HG03139 (cell line): ENCODE measurements around the gene MFN2.
A peak's percentile ranks its signal among the peaks of the same experiment; 100 is the strongest.

Source experiments
- ATAC-seq: cut with Tn5 transposase; IDR thresholded peaks from one replicate; pipeline ENCODE4 v1.9.1; 2021; ENCODE audit not compliant: unreplicated experiment

MFN2 gene

DNA sequence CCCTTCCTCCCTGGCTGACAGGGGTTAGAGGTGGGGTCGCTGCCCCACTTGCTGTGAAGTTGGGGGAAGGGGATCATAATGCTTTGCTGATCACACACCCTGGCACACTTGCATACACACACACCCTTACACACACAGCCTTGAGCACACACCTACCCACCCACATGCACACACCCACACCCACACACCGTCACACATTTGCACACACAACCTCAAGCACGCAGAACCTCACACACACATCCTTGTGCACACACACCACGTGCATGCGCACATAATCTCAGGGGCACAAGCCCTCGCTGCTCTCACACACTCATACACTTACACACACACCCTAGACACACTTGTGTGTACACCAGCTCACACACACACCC is 66.5 kb downstream of the MFN2 start:
- no peak for ATAC-seq

- peak; percentile 37 for ATAC-seq
Observed at GRCh38 chr1:12047120-12047876, 67.1 kb downstream of the MFN2 start.

GRCh38 chr1:12048372-12048771 is 68.1 kb downstream of the MFN2 start:
- no peak for ATAC-seq

- no peak for ATAC-seq
Observed at GRCh38 chr1:12049616-12050015, 69.4 kb downstream of the MFN2 start.

- ATAC-seq = no peak
Observed at GRCh38 chr1:12051361-12051760, 71.1 kb downstream of the MFN2 start.

DNA sequence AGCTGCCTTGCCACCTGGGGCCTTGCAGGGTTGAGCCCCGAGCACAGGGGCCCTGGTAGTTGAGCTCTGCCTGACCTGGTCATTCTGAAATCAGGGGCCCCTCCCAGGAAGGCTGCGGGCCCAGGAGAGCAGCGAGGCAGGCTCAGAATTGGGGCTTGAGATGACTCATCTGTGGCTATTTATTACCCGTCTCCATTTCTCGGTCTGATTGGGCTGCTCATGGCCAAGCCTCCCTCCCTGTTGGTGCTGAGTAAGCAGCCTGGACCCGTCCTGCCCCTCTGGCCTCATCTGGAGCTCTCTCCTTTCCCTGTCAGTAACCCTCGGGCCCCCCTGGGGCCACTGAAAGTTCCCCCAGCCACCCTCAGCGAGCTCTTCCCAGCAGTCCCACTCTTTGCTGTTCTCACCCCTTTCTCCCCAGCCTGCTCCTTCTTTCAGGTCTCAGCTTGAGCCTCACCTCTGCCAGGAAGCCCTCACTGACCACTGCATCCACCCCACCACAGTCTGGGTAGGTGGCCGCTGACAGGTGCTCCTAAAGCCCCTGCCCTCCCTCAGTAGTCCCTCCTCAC is 71.8 kb downstream of the MFN2 start:
- peak; percentile 61 for ATAC-seq

- no peak for ATAC-seq
Observed at GRCh38 chr1:12052997-12053686, 72.9 kb downstream of the MFN2 start.

DNA sequence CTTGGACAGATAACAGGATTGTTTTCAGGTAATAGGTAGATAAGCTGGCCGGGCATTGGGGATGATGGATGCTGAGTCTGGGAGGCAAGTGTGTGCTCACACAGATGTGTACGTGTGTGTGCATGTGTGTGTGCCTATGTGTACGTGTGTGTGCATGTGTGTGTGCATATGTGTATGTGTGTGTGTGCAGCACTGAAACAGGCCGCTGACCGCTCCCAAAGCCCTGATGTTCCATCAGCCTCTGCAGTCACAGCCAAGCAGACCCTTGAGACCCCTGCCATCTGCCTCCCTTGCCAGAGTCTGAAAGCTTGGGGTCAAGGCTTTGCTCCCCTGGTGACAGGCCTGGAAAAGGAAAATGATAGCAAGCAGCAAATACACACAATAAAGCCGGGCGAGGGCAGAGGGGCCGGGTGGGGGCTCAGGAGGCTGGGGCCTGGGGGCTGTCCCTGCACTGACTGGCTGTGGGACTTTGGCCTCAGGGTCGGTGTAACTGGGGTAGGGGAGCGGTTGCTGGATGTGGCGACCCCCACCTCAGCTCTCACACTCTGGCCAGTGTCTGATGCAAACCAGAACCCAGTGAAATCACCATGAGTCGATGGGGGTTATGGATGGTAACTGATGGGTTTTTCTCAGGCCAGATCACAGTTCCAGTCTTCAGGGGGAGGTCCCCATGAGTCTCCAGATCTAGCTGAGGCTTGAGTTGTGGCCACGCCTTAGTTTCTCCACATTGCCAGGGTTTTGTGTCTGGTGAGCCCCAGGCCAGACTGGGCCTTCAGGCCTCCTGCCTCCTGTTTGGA is 73.7 kb downstream of the MFN2 start:
- no peak for ATAC-seq

DNA sequence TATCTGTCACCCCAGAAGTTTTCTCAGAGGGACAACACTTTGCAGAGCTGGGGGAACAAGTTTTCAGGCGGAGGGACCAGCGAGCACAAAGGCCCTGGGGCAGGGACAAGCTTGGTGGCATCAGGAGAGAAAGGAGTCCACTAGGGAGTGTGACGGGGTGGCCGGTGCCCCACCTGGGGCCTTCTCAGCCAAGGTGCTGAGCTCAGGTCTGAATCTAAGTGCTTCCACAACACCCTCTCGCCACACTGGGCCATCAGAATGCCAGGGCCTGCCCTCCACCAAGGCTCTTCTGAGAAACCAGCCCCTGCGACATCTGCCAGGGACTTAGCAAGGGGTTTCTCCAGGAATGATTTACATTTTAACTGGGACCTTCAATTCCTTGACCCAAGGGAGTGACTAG is 75.0 kb downstream of the MFN2 start:
- no peak for ATAC-seq

- ATAC-seq = no peak
Observed at GRCh38 chr1:12056331-12056841, 76.1 kb downstream of the MFN2 start.

DNA sequence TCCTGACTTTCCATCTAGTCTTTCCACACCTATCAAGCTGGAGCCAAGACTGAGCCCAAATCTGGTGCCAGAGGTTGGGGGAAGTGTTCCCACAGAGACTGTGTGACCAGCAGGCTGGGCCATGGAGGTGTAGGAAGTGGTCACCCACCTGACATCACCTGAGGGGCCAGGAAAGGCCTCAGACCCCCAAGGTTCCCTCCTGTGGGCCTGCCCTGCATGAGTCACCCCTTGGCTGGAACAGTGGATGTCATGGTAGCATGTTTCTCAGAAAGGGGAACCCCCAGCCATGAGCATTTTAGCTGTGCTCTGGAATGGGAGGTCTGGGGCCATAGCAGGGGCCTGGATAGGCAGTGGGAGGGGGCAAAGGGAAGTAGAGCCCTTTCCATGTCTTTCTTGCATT is 77.1 kb downstream of the MFN2 start:
- no peak for ATAC-seq

- ATAC-seq = no peak
Observed at GRCh38 chr1:12057940-12058687, 77.9 kb downstream of the MFN2 start.

DNA sequence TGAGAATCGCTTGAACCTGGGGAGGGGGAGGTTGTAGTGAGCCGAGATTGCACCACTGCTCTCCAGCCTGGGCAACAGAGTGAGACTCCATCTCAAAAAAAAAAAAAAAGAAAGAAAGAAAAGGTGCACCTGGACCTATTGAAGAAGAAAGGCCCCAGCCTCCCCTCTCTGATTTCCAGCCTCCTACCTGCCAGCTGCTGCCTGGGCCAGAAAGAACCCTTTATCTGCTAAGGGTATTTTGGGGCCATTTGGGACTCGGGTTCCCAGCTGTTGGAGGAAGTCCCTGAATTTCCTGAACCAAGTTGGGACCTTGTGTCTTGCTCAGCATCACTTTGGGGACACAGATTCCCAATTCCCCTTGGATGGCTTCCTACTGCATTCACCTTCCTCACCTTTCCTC is 79.0 kb downstream of the MFN2 start:
- no peak for ATAC-seq

DNA sequence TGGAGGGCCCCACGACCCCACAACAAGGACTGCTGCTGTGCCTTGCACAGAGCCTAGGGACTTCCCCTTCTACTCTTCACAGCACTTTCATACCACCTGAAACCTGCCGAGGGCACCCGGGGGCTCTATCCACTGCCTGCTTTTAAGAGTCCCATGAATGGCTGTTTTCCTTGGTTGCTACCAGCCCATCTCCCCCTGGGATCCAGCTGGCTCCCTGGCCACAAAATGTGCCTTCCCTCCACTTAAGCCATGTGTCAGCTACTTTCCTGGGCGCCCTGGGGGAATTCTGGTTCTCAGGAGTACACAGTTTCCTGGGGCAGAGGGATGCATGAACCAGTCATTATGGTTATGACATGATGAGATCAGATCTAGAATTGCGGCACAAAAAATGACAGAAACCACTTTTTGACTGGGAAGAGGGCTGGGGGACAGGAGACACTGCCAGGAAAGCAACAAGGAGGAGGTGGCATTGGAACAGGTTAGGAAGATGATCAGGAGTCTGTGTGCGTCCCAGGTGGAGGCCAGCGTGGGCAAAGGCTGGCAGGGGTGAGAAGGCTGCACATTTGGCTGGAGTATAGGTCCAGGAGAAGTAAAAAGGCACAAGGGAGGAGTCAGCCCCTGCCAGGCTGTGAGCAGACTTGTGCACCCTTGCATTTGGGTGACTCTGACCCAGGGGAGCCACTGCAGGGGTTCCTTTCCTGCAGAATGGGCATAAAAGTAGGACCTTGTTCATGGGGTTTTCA is 79.6 kb downstream of the MFN2 start:
- no peak for ATAC-seq

DNA sequence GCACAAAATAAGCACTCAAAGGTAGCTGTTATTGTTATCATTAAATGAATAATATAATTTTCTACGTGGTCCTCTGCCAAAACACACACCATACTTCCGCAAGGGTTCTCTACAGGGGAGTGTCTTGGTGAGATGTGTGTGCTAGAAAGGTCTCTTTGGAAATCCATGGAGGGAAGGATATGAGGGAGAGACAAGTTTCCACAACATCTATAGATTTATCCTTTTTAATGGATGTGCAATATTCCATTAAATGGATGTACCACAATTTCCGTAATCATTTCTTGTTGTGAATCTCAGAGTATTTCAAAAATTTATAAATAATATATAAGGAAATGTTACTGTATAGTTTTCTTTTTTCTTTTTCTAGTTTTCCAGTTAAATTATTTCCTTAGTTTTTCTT is 80.3 kb downstream of the MFN2 start:
- no peak for ATAC-seq
